ENCODE measurements around the gene YBEY. TPM values are rescaled to one million over a fixed set of nuclear protein-coding genes. Genes with fewer than 3 reads are reported as not detected.
A peak's percentile ranks its signal among the peaks of the same experiment; 100 is the strongest.
"Not testable (repeated sequence)": the region's sequence is repeated elsewhere in the genome, so short reads cannot be mapped to it uniquely, and the experiment has no call there.

YBEY gene
- polyA plus RNA-seq, 3 donors from 2014 or later = 14.2 to 23.5 (median 22.1) TPM

DNA sequence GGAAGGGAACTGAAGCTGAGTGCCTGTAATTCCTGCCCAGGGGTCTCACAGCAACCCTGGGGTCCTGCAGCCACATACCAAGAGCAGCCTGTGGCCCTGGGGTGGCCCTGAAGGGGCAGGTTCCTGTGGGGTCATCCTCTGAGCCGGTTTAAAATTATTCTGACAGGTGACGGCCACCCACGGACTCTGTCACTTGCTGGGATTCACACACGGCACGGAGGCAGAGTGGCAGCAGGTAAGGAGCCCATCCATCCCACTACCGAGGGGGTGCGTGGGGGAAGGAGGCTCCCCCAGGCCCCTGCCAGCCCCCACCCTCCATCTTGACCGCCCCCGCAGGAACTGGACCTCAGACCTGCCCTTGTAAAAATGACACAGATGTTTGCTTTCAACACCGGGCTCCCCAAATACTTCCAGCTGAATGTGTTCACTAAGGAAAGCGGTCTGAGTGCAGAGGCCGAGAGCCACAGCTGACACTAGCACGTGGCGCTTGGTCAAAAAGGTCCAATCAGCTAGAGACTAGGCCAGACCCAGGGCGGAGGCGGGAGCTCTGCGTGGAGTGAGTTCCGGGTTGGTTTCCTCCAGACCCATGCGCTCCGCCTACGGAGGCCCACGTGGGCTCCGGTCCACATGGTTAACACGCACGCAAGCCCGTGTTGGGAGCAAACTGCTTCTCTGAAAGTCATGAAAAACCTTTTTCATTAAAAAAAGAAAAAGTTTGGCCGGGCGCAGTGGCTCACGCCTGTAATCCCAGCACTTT lies 10.0 kb downstream of the YBEY start:
- Mint-ChIP-seq H3K27ac (peak overlapping the region in 5 of 6 donors; percentile 76 to 95 (median 83)), H3K36me3 (peaks cover 0 to 13% (median 11%) of the 10 kb centered on the region in 3 donors)

DNA sequence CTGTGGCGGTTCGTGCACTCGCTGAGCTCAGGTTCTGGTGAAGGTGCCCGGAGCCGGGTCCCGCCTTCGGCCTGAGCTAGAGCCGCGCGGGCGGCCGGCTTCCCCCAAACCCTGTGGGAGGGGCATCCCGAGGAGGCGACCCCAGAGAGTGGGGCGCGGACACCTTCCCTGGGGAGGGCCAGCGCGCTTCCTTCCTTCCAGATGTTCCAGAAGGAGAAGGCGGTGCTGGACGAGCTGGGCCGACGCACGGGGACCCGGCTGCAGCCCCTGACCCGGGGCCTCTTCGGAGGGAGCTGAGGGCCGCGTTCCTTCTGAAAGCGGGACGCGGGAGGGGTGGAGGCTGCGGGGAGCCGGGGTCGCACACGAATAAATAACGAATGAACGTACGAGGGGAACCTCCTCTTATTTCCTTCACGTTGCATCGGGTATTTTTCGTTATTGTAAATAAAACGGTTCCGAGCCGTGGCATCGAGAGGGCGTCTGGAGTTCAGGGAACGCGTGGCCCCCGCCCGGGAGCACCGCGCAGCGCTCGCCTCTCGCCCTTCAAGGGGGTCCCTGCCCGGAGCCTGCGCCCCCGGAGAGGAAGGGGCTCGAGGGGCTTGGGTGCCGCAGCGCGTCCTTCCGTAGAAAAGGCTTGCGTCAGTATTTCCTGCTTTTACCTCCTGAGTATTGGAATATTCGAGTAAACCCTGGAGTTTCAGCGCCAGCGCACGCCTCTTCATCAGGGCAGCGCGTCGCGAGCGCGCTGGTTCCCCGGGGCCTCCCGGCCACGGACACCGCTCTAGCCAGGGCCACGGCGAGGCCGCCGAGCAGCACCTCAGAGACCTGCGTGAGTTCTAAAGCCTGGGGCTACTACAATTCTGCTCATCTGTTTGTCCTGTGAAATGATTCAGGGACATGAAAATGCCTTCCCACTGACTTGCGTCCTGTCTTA lies 11.5 kb downstream of the YBEY start:
- Mint-ChIP-seq H3K27me3 (ENCODE audit: low read depth in 3 of 3) (peaks cover 0 to 7% (median 3%) of the 10 kb centered on the region in 3 donors), H3K27ac (peak overlapping the region in 2 of 6 donors; percentile 79 to 88), H3K9me3 (no peaks in the 10 kb centered on the region), H3K4me1 (peaks cover 8 to 15% of the 10 kb centered on the region in 2 donors), H3K36me3 (peaks cover 0 to 4% (median 0%) of the 10 kb centered on the region in 3 donors), H3K4me3 (peak overlapping the region; percentile 52 to 83 (median 80))
- DNase-seq = peak in 1 of 3 donors; percentile 6

More for the DNA sequence above, 10.0 kb downstream of the YBEY start:
- H3K27me3 Mint-ChIP-seq (ENCODE audit: low read depth in 3 of 3) = peaks cover 0 to 5% (median 3%) of the 10 kb centered on the region in 3 donors
- no peaks in the 10 kb centered on the region for H3K9me3 Mint-ChIP-seq
- H3K4me3 Mint-ChIP-seq = peak overlapping the region in 4 of 5 donors; percentile 64 to 84 (median 78)
- H3K4me1 Mint-ChIP-seq = peaks cover 8 to 15% of the 10 kb centered on the region in 2 donors
- DNase-seq = peak in 2 of 3 donors; percentile 58 to 78

DNA sequence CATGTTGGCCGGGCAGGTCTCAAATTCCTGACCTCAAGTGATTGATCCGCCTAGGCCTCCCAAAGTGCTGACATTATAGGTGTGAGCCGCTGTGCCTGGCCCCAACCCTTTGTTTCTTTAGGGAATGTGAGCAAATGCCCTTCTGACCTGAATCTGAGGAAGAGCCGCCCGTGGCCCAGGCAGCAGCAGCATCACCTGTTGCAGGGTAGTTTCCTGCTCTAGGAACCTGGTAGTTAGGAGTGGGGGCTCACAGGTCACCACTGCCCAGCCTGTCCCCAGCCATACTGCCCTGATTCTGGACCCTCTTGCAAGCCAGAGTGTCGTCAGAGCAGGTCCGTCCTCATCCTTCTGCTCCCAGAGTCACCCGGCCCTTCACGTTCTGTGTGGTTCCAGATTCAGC lies 13.0 kb downstream of the YBEY start:
- Mint-ChIP-seq H3K27me3 (ENCODE audit: low read depth in 3 of 3) (peaks cover 0 to 7% (median 3%) of the 10 kb centered on the region in 3 donors), H3K4me1 (peaks cover 8 to 15% of the 10 kb centered on the region in 2 donors), H3K27ac (peak overlapping the region in 1 of 6 donors; percentile 58), H3K9me3 (no peaks in the 10 kb centered on the region), H3K36me3 (peaks cover 0 to 4% (median 3%) of the 10 kb centered on the region in 3 donors), H3K4me3 (peak overlapping the region in 2 of 5 donors; percentile 30 to 38)
- DNase-seq = no peak

DNA sequence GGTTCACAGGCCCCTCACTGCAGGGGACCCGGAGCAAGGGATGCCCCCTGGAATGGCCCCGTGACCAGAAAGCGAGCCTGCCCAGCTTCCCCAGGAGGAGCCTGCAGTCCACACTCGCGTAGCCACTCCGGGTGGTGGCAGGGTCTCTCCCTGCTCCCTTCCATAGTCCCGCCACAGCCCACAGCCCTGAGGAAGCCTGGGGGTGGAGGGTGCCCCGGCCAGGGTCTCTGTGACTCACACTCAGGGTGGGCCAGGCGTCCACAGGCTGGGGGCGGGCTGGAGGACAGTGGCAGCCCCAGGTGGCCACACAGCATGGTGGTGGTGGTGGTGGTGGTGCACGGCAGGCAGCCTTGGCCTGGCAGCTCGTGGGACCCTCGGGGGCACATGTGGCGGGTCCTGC lies 15.6 kb downstream of the YBEY start:
- no peak for DNase-seq
- peaks cover 0 to 13% of the 10 kb centered on the region in 2 donors for H3K4me1 Mint-ChIP-seq
- peaks cover 0 to 6% (median 2%) of the 10 kb centered on the region in 3 donors for H3K27me3 Mint-ChIP-seq (ENCODE audit: low read depth in 3 of 3)
- no peaks in the 10 kb centered on the region for H3K9me3 Mint-ChIP-seq
- no peak overlapping the region for H3K4me3 Mint-ChIP-seq
- H3K36me3 Mint-ChIP-seq = peaks cover 0 to 10% (median 9%) of the 10 kb centered on the region in 3 donors
- no peak overlapping the region for H3K27ac Mint-ChIP-seq

DNA sequence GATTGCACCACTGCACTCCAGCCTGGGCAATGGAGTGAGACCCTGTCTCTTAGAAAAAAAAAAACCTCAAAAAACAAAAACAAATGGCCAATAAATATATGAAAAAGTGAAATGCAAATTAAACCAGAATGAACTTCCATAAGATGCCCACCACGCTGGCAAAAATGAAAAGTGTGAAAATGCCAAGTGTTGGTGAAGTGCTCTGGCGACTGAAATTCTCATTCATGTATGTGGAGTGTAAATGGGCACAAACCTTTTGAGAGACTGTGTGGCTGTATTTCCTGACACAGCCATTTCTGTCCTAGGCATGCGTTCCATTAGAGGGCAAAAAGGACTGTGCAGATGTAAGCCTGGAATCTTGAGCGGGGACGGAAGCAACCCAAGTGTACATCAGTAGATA lies 18.3 kb downstream of the YBEY start:
- peaks cover 0 to 5% of the 10 kb centered on the region in 2 donors for H3K4me1 Mint-ChIP-seq
- H3K4me3 Mint-ChIP-seq = peak overlapping the region in 2 of 5 donors; percentile 0 to 40
- H3K9me3 Mint-ChIP-seq = no peaks in the 10 kb centered on the region
- H3K27ac Mint-ChIP-seq = peak overlapping the region in 4 of 6 donors; percentile 70 to 96 (median 79)
- peaks cover 0 to 13% (median 9%) of the 10 kb centered on the region in 3 donors for H3K36me3 Mint-ChIP-seq
- H3K27me3 Mint-ChIP-seq (ENCODE audit: low read depth in 3 of 3) = peaks cover 0 to 4% (median 2%) of the 10 kb centered on the region in 3 donors
- no peak for DNase-seq

DNA sequence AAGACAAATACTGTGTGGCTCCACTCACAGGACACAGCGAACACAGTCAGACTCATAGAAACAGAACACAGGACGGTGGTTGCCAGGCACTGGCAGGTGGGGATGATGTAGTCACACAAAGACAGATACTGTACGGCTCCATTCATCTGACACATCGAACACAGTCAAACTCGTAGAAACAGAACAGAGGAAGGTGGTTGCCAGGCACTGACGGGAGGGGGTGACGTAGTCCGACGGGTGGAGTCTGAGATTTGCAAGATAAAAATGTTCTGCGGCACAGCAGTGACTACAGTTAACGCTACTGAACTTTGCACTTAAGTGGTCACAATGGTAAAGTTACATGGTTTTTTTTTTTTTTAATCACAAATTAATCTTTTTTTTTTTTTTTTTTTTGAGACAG lies 18.8 kb downstream of the YBEY start:
- Mint-ChIP-seq H3K4me1 (peaks cover 0 to 5% of the 10 kb centered on the region in 2 donors), H3K9me3 (no peaks in the 10 kb centered on the region), H3K4me3 (peak overlapping the region in 2 of 5 donors; percentile 0 to 40), H3K36me3 (peaks cover 0 to 13% (median 9%) of the 10 kb centered on the region in 3 donors), H3K27me3 (ENCODE audit: low read depth in 3 of 3) (peaks cover 0 to 4% (median 2%) of the 10 kb centered on the region in 3 donors), H3K27ac (peak overlapping the region in 5 of 6 donors; percentile 1 to 96 (median 77))
- DNase-seq = peak; percentile 32 to 82 (median 36)

DNA sequence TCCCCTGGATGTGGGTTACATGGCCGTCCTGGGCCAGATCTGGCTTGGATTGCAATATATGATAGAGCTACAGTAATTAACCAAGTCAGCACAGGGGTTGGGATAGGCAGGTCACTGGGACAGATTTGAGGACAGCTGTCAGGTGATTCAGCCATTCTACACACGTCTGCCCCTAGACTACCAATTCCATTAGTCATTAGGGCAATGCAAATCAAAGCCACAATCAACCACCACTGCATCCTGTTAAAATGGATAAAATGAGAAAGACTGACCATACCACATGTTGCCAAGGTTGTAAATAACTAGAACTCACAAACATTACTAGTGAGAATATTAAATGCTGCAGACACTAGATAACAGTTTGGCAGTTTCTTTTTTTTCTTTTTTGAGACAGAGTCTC lies 21.5 kb downstream of the YBEY start:
- Mint-ChIP-seq H3K36me3 (peaks cover 0 to 18% (median 4%) of the 10 kb centered on the region in 3 donors), H3K27ac (peak overlapping the region in 1 of 6 donors; percentile 26), H3K27me3 (ENCODE audit: low read depth in 3 of 3) (peaks cover 0 to 3% (median 2%) of the 10 kb centered on the region in 3 donors), H3K4me1 (peaks cover 0 to 5% of the 10 kb centered on the region in 2 donors), H3K4me3 (no peak overlapping the region), H3K9me3 (no peaks in the 10 kb centered on the region)
- DNase-seq = no peak

DNA sequence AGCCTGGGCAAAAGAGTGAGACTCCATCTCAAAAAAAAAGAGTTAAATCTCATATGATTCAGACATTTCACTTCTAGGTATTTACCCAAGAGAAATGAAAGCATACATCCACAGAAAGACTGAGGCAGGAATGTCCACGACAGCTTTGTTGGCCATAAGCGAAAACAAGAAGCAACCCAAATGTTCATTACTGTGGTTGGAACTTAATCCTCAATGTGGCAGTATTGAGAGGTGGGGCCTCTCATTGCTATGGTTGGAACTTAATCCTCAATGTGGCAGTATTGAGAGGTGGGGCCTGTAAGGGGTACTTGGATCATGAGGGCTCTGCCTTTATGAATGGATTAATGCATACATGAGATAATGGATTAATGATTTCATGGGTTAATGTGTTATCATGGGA lies 22.3 kb downstream of the YBEY start:
- Mint-ChIP-seq H3K4me1 (peaks cover 0 to 5% of the 10 kb centered on the region in 2 donors), H3K27ac (no peak overlapping the region), H3K27me3 (ENCODE audit: low read depth in 3 of 3) (peaks cover 0 to 3% (median 2%) of the 10 kb centered on the region in 3 donors), H3K9me3 (no peaks in the 10 kb centered on the region), H3K36me3 (peaks cover 0 to 18% (median 4%) of the 10 kb centered on the region in 3 donors), H3K4me3 (no peak overlapping the region)
- no peak for DNase-seq

DNA sequence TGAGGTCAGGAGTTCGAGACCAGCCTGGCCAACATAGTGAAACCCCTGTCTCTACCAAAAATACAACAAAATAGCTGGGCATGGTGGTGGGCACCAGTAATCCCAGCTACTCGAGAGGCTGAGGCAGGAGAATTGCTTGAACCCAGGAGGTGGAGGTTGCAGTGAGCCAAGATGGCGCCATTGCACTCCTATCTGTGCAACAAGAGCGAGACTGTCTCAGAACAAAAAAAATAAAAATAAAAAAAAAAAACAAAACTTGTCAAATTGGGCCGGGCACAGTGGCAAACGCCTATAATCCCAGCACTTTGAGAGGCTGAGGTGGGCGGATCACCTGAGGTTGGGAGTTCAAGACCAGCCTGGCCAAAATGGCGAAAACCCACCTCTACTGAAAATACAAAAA lies 24.1 kb downstream of the YBEY start:
- peaks cover 0 to 11% (median 0%) of the 10 kb centered on the region in 3 donors for H3K36me3 Mint-ChIP-seq
- not testable (repeated sequence) for H3K27ac Mint-ChIP-seq; H3K9me3 Mint-ChIP-seq; DNase-seq; H3K4me3 Mint-ChIP-seq; H3K27me3 Mint-ChIP-seq (ENCODE audit: low read depth in 3 of 3); H3K4me1 Mint-ChIP-seq

DNA sequence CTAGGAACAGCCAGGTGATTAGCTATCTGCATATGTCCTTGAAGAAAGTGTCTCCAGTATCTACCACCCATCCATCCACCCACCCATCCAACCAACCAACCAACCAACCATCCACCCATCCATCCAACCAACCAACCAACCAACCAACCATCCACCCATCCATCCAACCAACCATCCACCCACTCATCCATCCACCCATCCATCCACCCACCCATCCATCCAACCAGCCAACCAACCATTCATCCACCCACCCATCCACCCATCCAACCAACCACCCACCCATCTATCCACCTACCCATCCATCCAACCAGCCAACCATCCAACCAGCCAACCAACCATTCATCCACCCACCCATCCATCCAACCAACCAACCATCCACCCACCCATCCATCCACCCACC lies 25.4 kb downstream of the YBEY start:
- Mint-ChIP-seq H3K4me3 (no peak overlapping the region), H3K27me3 (ENCODE audit: low read depth in 3 of 3) (no peaks in the 10 kb centered on the region), H3K36me3 (peaks cover 0 to 11% (median 0%) of the 10 kb centered on the region in 3 donors), H3K9me3 (peaks cover 0 to 2% (median 0%) of the 10 kb centered on the region in 6 donors), H3K27ac (no peak overlapping the region), H3K4me1 (no peaks in the 10 kb centered on the region)
- DNase-seq = no peak

DNA sequence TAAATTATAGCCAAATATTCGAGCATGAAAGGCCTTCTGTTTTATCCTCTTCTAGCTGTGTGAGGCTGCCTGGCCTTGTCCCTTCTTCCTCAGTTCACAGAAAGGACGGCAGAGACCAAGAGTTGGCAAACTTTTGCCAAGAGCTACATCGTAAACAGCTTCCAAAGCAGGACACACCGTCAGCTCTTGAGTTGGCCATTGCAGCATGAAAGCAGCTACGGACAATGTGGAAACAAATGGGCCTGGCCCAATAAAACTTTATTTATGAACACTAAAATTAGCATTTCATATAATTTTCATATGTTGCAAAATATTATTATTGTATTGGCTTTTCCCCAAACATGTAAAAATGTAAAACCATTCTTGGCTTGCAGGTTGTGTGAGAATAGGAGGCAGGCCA lies 26.8 kb downstream of the YBEY start:
- no peak overlapping the region for H3K4me3 Mint-ChIP-seq

DNA sequence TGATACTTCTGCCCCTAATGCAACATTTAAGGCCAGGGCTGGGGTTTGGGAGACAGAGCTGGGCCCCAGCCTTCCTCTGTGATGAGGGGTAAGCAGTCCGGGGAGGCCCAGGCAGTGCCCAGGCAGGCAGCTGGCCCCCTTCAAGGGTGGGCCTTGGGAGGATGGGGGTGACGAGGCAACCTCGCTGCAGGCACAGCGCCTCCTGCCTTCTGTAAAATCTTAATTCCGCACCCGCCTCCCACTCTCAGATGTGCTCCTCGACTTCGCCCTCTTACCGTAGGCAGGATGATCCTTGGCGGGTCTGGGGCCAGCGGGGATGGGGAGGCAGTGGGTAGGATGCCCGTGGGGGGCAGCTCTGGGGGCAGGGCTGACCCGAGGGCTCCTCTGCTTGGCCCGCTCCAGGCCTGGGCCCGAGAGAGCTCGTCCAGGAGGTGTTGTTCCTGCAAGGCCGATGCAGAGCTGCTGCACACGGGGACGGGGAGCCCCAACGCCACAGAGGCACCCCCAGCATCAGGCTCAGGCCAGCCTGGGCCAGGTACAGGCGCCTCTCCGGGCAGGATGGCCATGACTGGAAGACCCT lies 28.4 kb downstream of the YBEY start:
- no peaks in the 10 kb centered on the region for H3K4me1 Mint-ChIP-seq
- peaks cover 0 to 8% (median 0%) of the 10 kb centered on the region in 3 donors for H3K36me3 Mint-ChIP-seq
- H3K27me3 Mint-ChIP-seq (ENCODE audit: low read depth in 3 of 3) = no peaks in the 10 kb centered on the region
- no peak for DNase-seq
- no peak overlapping the region for H3K4me3 Mint-ChIP-seq
- H3K9me3 Mint-ChIP-seq = peaks cover 0 to 2% (median 0%) of the 10 kb centered on the region in 6 donors
- no peak overlapping the region for H3K27ac Mint-ChIP-seq

More for the DNA sequence above, 26.8 kb downstream of the YBEY start:
- Mint-ChIP-seq H3K9me3 (peaks cover 0 to 2% (median 0%) of the 10 kb centered on the region in 6 donors), H3K36me3 (peaks cover 0 to 8% (median 0%) of the 10 kb centered on the region in 3 donors), H3K27me3 (ENCODE audit: low read depth in 3 of 3) (no peaks in the 10 kb centered on the region), H3K4me1 (no peaks in the 10 kb centered on the region), H3K27ac (no peak overlapping the region)
- no peak for DNase-seq

DNA sequence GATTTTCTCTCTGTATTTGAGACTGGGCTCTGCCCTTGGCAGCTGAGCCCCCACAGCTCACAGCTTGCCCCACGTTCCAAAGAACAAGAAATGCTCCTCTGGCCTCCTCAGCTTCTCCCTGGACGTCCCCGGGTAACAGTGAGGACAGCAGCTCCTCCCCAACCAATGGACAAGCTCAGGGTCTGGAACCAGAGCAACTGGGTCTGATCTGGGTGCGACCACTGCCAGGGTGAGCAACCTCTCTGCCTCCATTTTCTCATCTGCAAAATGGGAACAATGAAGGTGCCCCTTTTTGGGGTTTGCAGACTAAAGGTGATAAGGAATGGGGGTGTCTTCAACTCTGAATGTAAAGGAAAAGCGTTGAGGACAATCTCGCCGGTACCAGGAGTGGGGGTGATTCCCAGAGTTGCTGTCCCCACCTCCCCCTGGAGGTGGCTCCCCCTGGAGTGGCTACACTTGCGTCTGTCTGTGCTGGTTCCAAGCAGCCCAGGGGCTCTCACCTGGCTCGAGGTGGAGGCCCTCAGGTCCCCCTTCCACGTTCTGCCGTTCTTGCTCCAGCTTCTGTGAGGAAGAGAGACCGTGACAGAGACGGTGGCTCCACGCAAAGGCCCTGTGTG lies 30.7 kb downstream of the YBEY start:
- peaks cover 0 to 3% (median 0%) of the 10 kb centered on the region in 3 donors for H3K27me3 Mint-ChIP-seq (ENCODE audit: low read depth in 3 of 3)
- no peak overlapping the region for H3K4me3 Mint-ChIP-seq
- H3K36me3 Mint-ChIP-seq = peaks cover 0 to 4% (median 0%) of the 10 kb centered on the region in 3 donors
- peaks cover 0 to 2% (median 0%) of the 10 kb centered on the region in 6 donors for H3K9me3 Mint-ChIP-seq
- peaks cover 5 to 8% of the 10 kb centered on the region in 2 donors for H3K4me1 Mint-ChIP-seq
- DNase-seq = no peak
- no peak overlapping the region for H3K27ac Mint-ChIP-seq
